Right lobe of liver (tissue), 4 donors: ENCODE results near the gene TSR3.

Source experiments
- POLR2A ChIP-seq: fragments of 450-650 bp; IDR thresholded peaks from one replicate; pipeline ENCODE4 v1.6.1; 2017; ENCODE audit warnings: antibody characterized with exemption, mild to moderate bottlenecking
- TF ChIP-seq, protein P1 (sequence below), 4 donors: fragments of 200-600 bp in 3 of 4; fragments of 450-650 bp in 1 of 4; IDR thresholded peaks; one replicate each; pipeline versions ENCODE4 v1.5.1 to v1.8.0; 2016 to 2022; ENCODE audit warnings: antibody characterized with exemption in 4 of 4, mild to moderate bottlenecking in 2 of 4
- donor health status: DM: no; HTN: no; CAD: no.
- donor health status: DM: no; HTN: no; CAD: no.
- donor health status: DM: no; HTN: yes; CAD: no.

DNA sequence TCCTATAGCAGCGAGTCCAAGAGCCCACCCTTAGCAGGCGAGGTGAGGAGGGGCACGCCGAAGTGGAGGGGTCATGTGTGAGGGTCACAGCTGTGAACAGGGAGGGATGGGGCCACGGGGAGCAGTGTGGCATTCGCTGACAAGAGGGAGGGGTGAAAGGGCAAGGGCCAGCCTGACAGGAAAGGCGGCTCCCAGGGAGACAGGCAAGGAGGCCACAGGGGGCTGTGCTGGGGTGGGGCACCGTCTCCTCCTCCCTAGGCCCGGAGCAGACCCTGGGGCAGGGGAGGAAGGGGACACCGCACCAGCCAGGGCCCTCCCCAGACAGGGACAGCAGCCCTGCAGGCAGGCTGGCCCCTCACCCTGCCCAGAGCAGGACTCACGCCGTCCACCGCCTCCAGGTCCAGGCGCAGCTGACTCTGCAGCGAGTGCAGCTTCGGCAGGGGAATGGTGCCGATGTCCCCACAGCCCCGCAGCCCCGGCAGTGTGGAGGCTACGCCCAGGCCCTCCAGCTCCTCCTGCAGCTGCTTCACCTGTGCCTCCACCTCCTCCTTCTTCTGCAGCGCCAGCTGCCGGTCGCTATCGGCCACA is 15.1 kb upstream of the TSR3 start:
- TF ChIP-seq, protein P1, sequence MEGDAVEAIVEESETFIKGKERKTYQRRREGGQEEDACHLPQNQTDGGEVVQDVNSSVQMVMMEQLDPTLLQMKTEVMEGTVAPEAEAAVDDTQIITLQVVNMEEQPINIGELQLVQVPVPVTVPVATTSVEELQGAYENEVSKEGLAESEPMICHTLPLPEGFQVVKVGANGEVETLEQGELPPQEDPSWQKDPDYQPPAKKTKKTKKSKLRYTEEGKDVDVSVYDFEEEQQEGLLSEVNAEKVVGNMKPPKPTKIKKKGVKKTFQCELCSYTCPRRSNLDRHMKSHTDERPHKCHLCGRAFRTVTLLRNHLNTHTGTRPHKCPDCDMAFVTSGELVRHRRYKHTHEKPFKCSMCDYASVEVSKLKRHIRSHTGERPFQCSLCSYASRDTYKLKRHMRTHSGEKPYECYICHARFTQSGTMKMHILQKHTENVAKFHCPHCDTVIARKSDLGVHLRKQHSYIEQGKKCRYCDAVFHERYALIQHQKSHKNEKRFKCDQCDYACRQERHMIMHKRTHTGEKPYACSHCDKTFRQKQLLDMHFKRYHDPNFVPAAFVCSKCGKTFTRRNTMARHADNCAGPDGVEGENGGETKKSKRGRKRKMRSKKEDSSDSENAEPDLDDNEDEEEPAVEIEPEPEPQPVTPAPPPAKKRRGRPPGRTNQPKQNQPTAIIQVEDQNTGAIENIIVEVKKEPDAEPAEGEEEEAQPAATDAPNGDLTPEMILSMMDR (IDR thresholded peaks at IDR 0.05), result no peak
- no peak for TF ChIP-seq POLR2A
